BJ (cell line): ENCODE results near the gene NNT. TPM values are rescaled to one million over a fixed set of nuclear protein-coding genes. Genes with fewer than 3 reads are reported as not detected.
"Not testable (repeated sequence)": the region's sequence is repeated elsewhere in the genome, so short reads cannot be mapped to it uniquely, and the experiment has no call there.

ENCODE experiments used
- CTCF ChIA-PET: fragments of 350-600 bp; formaldehyde crosslinking; extraction: SDS; loops from one replicate; lab custom pipeline; 2021; ENCODE audit warnings: antibody characterized with exemption, inconsistent platforms; lab: Yijun Ruan, JAX
- POLR2A ChIA-PET: fragments of 300-600 bp; sonication (Branson Sonifier 250); formaldehyde crosslinking; extraction: SDS; loops from one replicate; lab custom pipeline; 2021; ENCODE audit warnings: antibody characterized with exemption; lab: Charles Lee
- DNase-seq: peaks from one replicate; pipeline ENCODE4 v3.0.0-alpha.2; 2011; ENCODE audit warnings: low read depth
- H3K27me3 ChIP-seq: 2 replicates; pipeline ENCODE4 v1.6.0; 2011; ENCODE audit warnings: low read length; ENCODE audit not compliant: control insufficient read depth, insufficient read depth
- H3K36me3 ChIP-seq: 2 replicates; pipeline ENCODE4 v1.5.1; 2011; ENCODE audit warnings: low read length; ENCODE audit not compliant: control insufficient read depth, insufficient read depth
- H3K4me3 ChIP-seq: 2 replicates; pipeline ENCODE4 v1.5.1; 2011; ENCODE audit warnings: low read depth, mild to moderate bottlenecking, control low read depth, low read length
- polyA plus RNA-seq: library from polyadenylated mRNA; depleted of rRNA; stranded (reverse); fragments of >200 nt; gene quantifications from 2 replicates; pipeline ENCODE4 v1.2.3, GENCODE V29; 2011
- TF ChIP-seq, protein P1 (sequence below): IDR thresholded peaks from 2 replicates; pipeline ENCODE4 v1.5.1; 2011; ENCODE audit warnings: low read depth, mild to moderate bottlenecking, control low read depth, inconsistent platforms, low read length, moderate library complexity; ENCODE audit not compliant: insufficient read depth

Gene NNT
- polyA plus RNA-seq, 1 experiment: 44.8 TPM

DNA sequence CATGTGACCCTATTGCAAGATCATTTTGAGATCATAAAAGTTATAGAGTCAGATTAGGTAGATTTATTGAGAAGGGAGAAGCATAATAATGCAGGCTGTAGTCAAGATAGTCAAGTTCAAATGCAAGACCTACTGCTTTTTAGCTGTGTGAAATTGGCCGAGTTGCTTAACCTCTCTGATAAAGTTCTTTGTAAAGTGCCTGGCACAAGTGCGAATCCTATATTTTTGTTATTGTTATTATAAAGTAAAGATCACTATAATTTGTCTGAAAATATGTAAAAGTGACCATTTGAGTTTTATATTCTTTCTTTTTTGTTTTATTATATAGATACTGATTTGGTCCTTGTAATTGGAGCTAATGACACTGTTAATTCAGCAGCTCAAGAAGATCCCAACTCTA is 99.3 kb downstream of the NNT start:
- POLR2A ChIA-PET: interaction anchor here (0.5 kb wide), 1 partner anchor 22 kb away, joined by 7 read pairs; no protein-coding TSS in a partner anchor
- no peak for DNase-seq
- TF ChIP-seq, protein P1, sequence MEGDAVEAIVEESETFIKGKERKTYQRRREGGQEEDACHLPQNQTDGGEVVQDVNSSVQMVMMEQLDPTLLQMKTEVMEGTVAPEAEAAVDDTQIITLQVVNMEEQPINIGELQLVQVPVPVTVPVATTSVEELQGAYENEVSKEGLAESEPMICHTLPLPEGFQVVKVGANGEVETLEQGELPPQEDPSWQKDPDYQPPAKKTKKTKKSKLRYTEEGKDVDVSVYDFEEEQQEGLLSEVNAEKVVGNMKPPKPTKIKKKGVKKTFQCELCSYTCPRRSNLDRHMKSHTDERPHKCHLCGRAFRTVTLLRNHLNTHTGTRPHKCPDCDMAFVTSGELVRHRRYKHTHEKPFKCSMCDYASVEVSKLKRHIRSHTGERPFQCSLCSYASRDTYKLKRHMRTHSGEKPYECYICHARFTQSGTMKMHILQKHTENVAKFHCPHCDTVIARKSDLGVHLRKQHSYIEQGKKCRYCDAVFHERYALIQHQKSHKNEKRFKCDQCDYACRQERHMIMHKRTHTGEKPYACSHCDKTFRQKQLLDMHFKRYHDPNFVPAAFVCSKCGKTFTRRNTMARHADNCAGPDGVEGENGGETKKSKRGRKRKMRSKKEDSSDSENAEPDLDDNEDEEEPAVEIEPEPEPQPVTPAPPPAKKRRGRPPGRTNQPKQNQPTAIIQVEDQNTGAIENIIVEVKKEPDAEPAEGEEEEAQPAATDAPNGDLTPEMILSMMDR: no peak
- H3K27me3 ChIP-seq: no peaks in the 10 kb centered on the region
- CTCF ChIA-PET: interaction anchor here (1.0 to 1.5 kb wide), 5 partner anchors 9 to 71 kb away, joined by 3 to 4 read pairs (median 4); no protein-coding TSS in a partner anchor
- H3K36me3 ChIP-seq: no peaks in the 10 kb centered on the region
- H3K4me3 ChIP-seq: no peak overlapping the region

DNA sequence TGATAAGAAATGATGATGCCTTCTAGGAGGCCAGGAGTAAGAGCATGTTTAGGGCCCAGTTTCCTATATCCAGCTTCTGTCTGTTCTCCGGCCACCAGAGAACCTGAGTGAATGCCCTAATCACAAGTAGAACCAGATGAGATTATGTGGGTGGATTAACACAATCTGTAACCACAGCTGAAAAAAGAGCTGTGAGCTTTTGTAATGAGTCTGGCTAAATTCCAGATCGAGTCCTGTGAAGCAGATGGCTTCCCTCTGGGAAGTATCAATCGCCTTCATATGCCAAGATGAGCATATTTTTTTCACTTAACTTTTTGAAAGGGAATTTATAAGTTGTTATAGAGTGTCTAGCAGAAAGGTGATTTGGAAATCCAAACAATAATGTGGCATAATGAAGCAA is 99.8 kb downstream of the NNT start:
- Histone ChIP-seq H3K36me3 (no peaks in the 10 kb centered on the region), H3K27me3 (no peaks in the 10 kb centered on the region), H3K4me3 (no peak overlapping the region)
- TF ChIP-seq, protein P1: no peak
- POLR2A ChIA-PET: interaction anchor here (0.5 kb wide), 1 partner anchor 22 kb away, joined by 7 read pairs; no protein-coding TSS in a partner anchor
- CTCF ChIA-PET: interaction anchor here (1.0 to 1.5 kb wide), 5 partner anchors 9 to 72 kb away, joined by 3 to 4 read pairs (median 4); no protein-coding TSS in a partner anchor
- DNase-seq: no peak

GRCh38 chr5:43704243-43704642 is 101.3 kb downstream of the NNT start:
- CTCF ChIA-PET: no interaction called here
- DNase-seq: no peak
- TF ChIP-seq, protein P1: no peak

DNA sequence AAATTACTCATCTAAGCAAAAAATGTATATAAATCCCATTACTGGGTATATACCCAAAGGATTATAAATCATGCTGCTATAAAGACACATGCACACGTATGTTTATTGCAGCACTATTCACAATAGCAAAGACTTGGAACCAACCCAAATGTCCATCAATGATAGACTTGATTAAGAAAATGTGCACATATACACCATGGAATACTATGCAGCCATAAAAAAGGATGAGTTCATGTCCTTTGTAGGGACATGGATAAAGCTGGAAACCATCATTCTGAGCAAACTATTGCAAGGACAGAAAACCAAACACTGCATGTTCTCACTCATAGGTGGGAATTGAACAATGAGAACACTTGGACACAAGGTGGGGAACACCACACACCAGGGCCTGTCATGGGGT is 103.6 kb downstream of the NNT start:
- H3K4me3 ChIP-seq, DNase-seq, H3K36me3 ChIP-seq, CTCF ChIA-PET, POLR2A ChIA-PET, H3K27me3 ChIP-seq: not testable (repeated sequence)

More at GRCh38 chr5:43704243-43704642, 101.3 kb downstream of the NNT start:
- Histone ChIP-seq H3K36me3 (no peaks in the 10 kb centered on the region), H3K27me3 (no peaks in the 10 kb centered on the region), H3K4me3 (no peak overlapping the region)
- POLR2A ChIA-PET: no interaction called here

DNA sequence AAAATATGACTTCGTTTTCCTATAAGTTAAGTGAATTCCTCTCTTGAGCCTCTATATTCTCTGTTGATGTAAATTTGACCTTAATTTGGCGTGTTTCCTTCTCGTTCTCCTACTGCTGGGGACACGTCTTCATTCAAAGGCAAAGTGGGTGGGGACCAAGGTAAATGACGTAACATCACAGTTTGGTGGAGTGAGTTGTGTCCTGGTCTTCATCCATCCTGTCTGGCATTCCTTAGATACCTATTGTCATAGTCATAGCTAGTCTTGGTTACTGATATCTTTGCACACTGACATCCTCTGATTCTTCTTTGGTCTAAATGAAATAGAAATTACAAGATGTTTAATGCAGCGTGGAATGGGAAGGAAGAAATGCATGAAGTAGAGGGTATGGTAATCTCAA is 108.5 kb downstream of the NNT start:
- ChIA-PET POLR2A (no interaction called here), CTCF (interaction anchor here (1.0 to 1.6 kb wide), 2 partner anchors 9 to 80 kb away, joined by 4 to 6 read pairs; no protein-coding TSS in a partner anchor)
- Histone ChIP-seq H3K36me3 (no peaks in the 10 kb centered on the region), H3K4me3 (no peak overlapping the region), H3K27me3 (no peaks in the 10 kb centered on the region)
- TF ChIP-seq, protein P1: no peak
- no peak for DNase-seq

DNA sequence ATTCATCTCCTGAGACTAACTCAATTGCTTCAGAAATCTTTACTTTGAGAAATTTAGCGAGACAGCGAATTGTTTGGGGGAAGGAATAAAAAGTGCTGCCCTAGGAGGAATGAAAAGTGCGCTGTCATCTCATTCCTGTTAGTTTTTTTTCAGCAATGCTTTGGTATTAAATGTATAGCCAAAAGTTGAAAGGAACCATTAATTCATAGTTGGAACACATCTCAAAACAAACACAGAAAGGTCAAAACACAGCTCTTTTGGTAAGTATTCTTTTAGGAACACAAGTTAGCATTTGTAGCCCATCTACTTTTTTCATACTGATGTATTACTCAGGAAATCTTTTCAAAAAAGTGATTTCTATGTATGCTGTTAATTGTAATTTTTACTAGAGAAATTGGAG is 109.1 kb downstream of the NNT start:
- Histone ChIP-seq H3K27me3 (no peaks in the 10 kb centered on the region), H3K4me3 (no peak overlapping the region), H3K36me3 (no peaks in the 10 kb centered on the region)
- DNase-seq: no peak
- TF ChIP-seq, protein P1: no peak
- ChIA-PET POLR2A (no interaction called here), CTCF (interaction anchor here (1.0 kb wide), 1 partner anchor 10 kb away, joined by 4 read pairs; no protein-coding TSS in a partner anchor)

GRCh38 chr5:43719783-43720182 is 116.8 kb downstream of the NNT start:
- POLR2A ChIA-PET, CTCF ChIA-PET, H3K36me3 ChIP-seq, H3K27me3 ChIP-seq, DNase-seq, H3K4me3 ChIP-seq: not testable (repeated sequence)
